Fibroblast of skin of back (primary cell): ENCODE results near the gene ANKRD36. TPM values are rescaled to one million over a fixed set of nuclear protein-coding genes. Genes with fewer than 3 reads are reported as not detected.
A peak's percentile ranks its signal among the peaks of the same experiment; 100 is the strongest.
"Not testable (repeated sequence)": the region's sequence is repeated elsewhere in the genome, so short reads cannot be mapped to it uniquely, and the experiment has no call there.

ENCODE experiments used
- DNase-seq: peaks from one replicate; pipeline ENCODE4 v3.0.0-alpha.2; 2013
- polyA plus RNA-seq, 2 experiments: library from polyadenylated mRNA; unstranded; fragments of 120-200 nt; gene quantifications; one replicate each; pipeline ENCODE4 v1.2.1, GENCODE V29; 2013; ENCODE audit not compliant: insufficient read length in 2 of 2

The ANKRD36 gene
- polyA plus RNA-seq (2013, experiment 1 of 2; ENCODE audit: insufficient read length), result 4.7 TPM
- polyA plus RNA-seq (2013, experiment 2 of 2; ENCODE audit: insufficient read length), result 3.6 TPM

- peak; percentile 83 for DNase-seq
Measured at GRCh38 chr2:97113050-97113881, at the start of gene ANKRD36. TSS of gene ANKRD36 (plus strand) at chr2:97113153. CDS start at chr2:97113740, 587 bp downstream.

- DNase-seq, result not testable (repeated sequence)
Measured at GRCh38 chr2:97066030-97066429, 46.9 kb upstream of the ANKRD36 start.

GRCh38 chr2:97067279-97068004, 45.5 kb upstream of the ANKRD36 start:
- DNase-seq, result no peak

- no peak for DNase-seq
Measured at GRCh38 chr2:97068074-97068473, 44.9 kb upstream of the ANKRD36 start.

- not testable (repeated sequence) for DNase-seq
Measured at GRCh38 chr2:97068722-97069121, 44.2 kb upstream of the ANKRD36 start.

- DNase-seq, result not testable (repeated sequence)
Measured at GRCh38 chr2:97070915-97071314, 42.0 kb upstream of the ANKRD36 start.

- DNase-seq, result not testable (repeated sequence)
Measured at GRCh38 chr2:97077213-97077612, 35.7 kb upstream of the ANKRD36 start.

- not testable (repeated sequence) for DNase-seq
Measured at GRCh38 chr2:97080855-97081254, 32.1 kb upstream of the ANKRD36 start.

GRCh38 chr2:97082206-97082605, 30.7 kb upstream of the ANKRD36 start:
- not testable (repeated sequence) for DNase-seq

- not testable (repeated sequence) for DNase-seq
Measured at GRCh38 chr2:97083516-97083915, 29.4 kb upstream of the ANKRD36 start.

GRCh38 chr2:97085093-97085492, 27.9 kb upstream of the ANKRD36 start:
- not testable (repeated sequence) for DNase-seq

- not testable (repeated sequence) for DNase-seq
Measured at GRCh38 chr2:97088706-97089105, 24.2 kb upstream of the ANKRD36 start.

- not testable (repeated sequence) for DNase-seq
Measured at GRCh38 chr2:97092946-97093345, 20.0 kb upstream of the ANKRD36 start.

- DNase-seq, result not testable (repeated sequence)
Measured at GRCh38 chr2:97093983-97094771, 18.8 kb upstream of the ANKRD36 start.

GRCh38 chr2:97094772-97095611, 18.0 kb upstream of the ANKRD36 start, which contains the start of gene FAHD2B:
TSS of gene FAHD2B (minus strand) at chr2:97094882. CDS start at chr2:97091706, 3,176 bp downstream.
- peak; percentile 71 for DNase-seq

GRCh38 chr2:97095661-97096060, 17.3 kb upstream of the ANKRD36 start:
- no peak for DNase-seq

GRCh38 chr2:97098786-97099372, 14.1 kb upstream of the ANKRD36 start:
- not testable (repeated sequence) for DNase-seq

- DNase-seq, result not testable (repeated sequence)
Measured at GRCh38 chr2:97106878-97107277, 6.1 kb upstream of the ANKRD36 start.

- not testable (repeated sequence) for DNase-seq
Measured at GRCh38 chr2:97111246-97111645, 1.7 kb upstream of the ANKRD36 start.

- DNase-seq, result peak; percentile 35
Measured at GRCh38 chr2:97112320-97113049, 468 bp upstream of the ANKRD36 start.
